HAP-1 (cell line): ENCODE data around the gene ERCC8.

Experiments used
- DNase-seq, 2 experiments: peaks; one replicate each; pipeline ENCODE4 v3.0.0-alpha.2; 2016 to 2020; ENCODE audit warnings: low spot score in 2 of 2
- H3K27me3 ChIP-seq: fragments of 250-450 bp; sonication (Bioruptor Pico); 2 replicates; pipeline ENCODE4 v1.5.1; 2020; ENCODE audit warnings: low read depth, mild to moderate bottlenecking, moderate library complexity
- H3K36me3 ChIP-seq: fragments of 250-450 bp; sonication (Bioruptor Pico); replicated peaks from 2 replicates; pipeline ENCODE4 v1.5.1; 2020; ENCODE audit warnings: mild to moderate bottlenecking
- H3K4me1 ChIP-seq: fragments of 250-450 bp; sonication (Bioruptor Pico); 2 replicates; pipeline ENCODE4 v1.5.1; 2020; ENCODE audit warnings: mild to moderate bottlenecking
- H3K4me3 ChIP-seq: fragments of 250-450 bp; sonication (Bioruptor Pico); 2 replicates; pipeline ENCODE4 v1.5.1; 2020; ENCODE audit warnings: mild to moderate bottlenecking, moderate library complexity
- H3K9me3 ChIP-seq: fragments of 250-450 bp; sonication (Bioruptor Pico); 2 replicates; pipeline ENCODE4 v1.5.1; 2020; ENCODE audit warnings: mild to moderate bottlenecking, moderate library complexity
- in situ Hi-C: fragments of 300-500 bp; cut with MboI; formaldehyde crosslinking; loops from 3 replicates; pipeline ENCODE4 v1.14.3; 2020; ENCODE audit warnings: low sequenced_read_pairs, inconsistent platforms, mixed read lengths

ERCC8 gene

DNA sequence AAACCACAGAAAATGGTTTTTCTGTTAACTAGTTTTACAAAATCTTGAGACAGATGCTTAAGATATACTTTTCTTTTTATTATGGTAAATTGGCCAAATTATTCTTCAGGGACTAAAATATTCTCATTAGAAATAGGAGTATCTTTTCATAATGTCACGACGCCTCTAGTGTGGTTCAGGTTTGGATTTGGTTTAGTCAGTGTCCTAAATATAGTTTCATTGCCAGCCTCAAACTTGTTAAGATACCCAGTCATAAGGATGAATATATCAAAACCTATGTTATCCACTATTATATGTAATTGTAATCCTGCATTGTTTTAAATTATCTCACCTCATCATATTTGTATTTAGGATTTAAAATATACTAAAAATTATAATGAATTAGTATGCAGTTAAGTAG is 13.8 kb upstream of the ERCC8 start:
- no peak for DNase-seq
- no peaks in the 10 kb centered on the region for H3K36me3 ChIP-seq
- H3K4me3 ChIP-seq: no peak overlapping the region
- no peaks in the 10 kb centered on the region for H3K27me3 ChIP-seq
- 0 out of 2 replicates have a peak, but pooled peaks cover 3% of the 10 kb centered on the region for H3K9me3 ChIP-seq
- in situ Hi-C loops: no loop called here
- H3K4me1 ChIP-seq: peaks cover 3% of the 10 kb centered on the region; the same call in 1 of the 2 replicates

DNA sequence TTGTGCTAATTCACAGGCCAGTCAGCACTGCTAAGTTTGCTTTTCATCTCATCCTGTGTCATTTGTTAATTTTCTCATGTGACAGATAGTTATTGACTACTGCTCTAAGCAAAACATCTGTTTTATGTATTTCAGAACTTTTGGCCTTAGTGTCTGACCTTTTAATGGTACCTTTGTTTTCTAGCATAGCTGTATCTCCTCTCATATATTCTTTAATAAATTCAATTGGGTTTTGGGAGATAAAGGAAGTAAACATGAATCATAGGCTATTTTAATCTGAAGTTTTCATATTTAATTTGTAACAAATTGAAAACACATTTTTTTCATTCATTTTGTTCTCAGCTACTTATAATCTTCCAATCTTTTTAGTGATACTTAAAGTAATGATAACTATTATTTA is 13.2 kb upstream of the ERCC8 start:
- no peak for DNase-seq
- Histone ChIP-seq H3K4me1 (peaks cover 3% of the 10 kb centered on the region; the same call in 1 of the 2 replicates), H3K27me3 (no peaks in the 10 kb centered on the region), H3K9me3 (0 out of 2 replicates have a peak, but pooled peaks cover 3% of the 10 kb centered on the region), H3K4me3 (no peak overlapping the region), H3K36me3 (no peaks in the 10 kb centered on the region)
- in situ Hi-C loops: no loop called here

DNA sequence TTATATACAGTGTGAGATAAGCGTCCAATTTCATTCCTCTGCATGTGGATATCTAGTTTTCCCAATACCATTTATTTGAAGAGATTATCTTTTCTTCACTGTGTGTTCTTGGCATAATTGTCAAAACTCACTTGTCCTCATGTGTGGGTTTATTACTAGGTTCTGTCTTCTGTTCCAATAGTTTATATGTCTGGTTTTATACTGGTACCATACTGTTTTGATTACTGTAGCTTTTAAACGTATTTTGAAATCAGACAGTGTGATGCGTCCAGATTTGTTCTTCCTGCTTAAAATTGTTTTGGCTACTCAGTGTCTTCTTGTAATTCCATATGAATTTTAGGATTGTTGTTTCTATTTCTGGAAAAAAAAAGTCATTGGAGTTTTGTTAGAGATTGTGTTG is 10.4 kb upstream of the ERCC8 start:
- Histone ChIP-seq H3K4me3 (no peak overlapping the region), H3K36me3 (no peaks in the 10 kb centered on the region), H3K9me3 (0 out of 2 replicates have a peak, but pooled peaks cover 3% of the 10 kb centered on the region), H3K4me1 (peaks cover 3% of the 10 kb centered on the region; the same call in 1 of the 2 replicates), H3K27me3 (no peaks in the 10 kb centered on the region)
- in situ Hi-C loops: no loop called here
- DNase-seq: no peak

DNA sequence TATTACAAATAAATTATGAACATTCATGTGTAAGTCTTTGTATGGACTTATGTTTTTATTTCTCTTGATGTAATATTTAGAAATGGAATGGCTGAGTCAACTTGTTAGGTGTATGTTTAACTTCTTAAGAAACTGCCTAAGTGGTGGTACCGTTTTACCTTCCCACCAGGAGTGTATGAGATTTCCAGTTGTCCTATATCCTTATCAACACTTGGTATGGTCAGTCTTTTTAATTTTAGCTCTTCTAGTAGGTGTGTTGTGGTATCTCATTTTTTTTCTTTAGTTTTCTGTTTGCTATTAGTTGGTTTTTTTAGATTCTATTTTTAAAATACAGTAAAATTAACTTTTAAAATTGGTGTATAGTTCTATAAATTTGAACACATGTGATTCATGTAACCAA is 3.9 kb upstream of the ERCC8 start:
- in situ Hi-C loops: loop anchor here (25.0 kb wide), 1 partner anchor 261 kb away; no protein-coding TSS in a partner anchor
- no peaks in the 10 kb centered on the region for H3K9me3 ChIP-seq
- peaks cover 2% of the 10 kb centered on the region; the same call in 1 of the 2 replicates for H3K4me1 ChIP-seq

DNA sequence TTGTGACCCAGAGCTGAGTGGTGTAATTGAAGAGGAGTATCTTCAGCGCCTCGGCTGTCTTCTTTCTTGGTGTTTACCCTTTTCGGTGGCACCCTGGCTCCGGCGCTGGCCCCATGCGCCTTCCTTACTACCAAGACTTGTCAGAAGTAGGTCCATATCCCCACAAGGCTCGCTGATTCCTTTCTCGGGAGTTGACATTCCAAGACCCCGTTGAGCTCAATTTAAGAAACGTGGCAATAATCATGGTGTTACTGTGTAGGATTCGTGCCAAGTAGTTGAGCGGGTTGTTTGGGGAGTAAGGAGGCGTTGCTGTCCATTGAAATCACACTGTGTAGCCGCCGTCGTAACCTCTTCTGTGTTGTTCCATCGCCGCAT is 930 bp upstream of the ERCC8 start:
- DNase-seq: peak; percentile 42 to 52
- peak overlapping the region; percentile 76 for H3K4me3 ChIP-seq
- in situ Hi-C loops: loop anchor here (25.0 kb wide), 1 partner anchor 258 kb away; no protein-coding TSS in a partner anchor
- no peaks in the 10 kb centered on the region for H3K36me3 ChIP-seq
- H3K9me3 ChIP-seq: no peaks in the 10 kb centered on the region
- H3K4me1 ChIP-seq: peaks cover 8% of the 10 kb centered on the region
- H3K27me3 ChIP-seq: no peaks in the 10 kb centered on the region

More for the DNA sequence above, 3.9 kb upstream of the ERCC8 start:
- no peaks in the 10 kb centered on the region for H3K27me3 ChIP-seq
- H3K36me3 ChIP-seq: no peaks in the 10 kb centered on the region
- no peak overlapping the region for H3K4me3 ChIP-seq
- DNase-seq: no peak

DNA sequence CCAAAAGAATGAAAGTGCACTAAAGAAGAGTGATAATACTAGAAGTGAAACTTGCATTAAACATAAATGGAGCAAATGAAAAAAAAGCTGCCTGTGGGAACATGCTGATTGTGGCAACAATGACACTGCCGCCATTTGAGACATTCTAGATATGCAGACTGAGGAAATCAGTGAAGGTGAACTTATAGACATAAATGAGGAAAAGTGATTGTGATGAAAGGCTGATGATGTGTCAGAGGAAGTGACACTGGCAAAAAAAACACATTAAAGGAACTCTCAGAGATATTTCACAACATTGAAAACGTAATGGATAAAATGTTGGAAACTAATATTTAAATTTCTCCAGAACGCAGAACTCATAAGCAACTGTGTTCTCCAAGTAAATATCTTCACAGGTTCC is 1.2 kb downstream of the ERCC8 start:
- no peak for DNase-seq
- H3K4me3 ChIP-seq: peak overlapping the region; percentile 76
- in situ Hi-C loops: loop anchor here (25.0 kb wide), 1 partner anchor 256 kb away; no protein-coding TSS in a partner anchor

DNA sequence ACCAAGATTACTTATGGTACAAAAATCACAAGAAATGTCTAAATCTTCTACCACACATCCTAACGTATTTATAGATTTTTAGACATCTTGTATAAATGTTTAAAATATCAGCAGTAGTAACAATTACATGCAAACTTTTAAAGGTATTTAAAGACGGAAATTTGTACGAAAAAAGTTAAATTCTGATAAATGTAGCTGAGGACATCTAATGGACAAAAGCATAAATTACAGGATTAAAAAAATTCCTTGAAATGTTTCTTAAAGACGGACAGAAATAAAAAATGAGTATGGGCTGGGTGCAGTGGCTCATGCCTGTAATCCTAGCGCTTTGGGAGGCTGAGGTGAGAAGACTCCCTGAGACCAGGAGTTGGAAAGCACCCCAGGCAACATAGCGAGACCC is 15.8 kb downstream of the ERCC8 start:
- in situ Hi-C loops: loop anchor here (25.0 kb wide), 1 partner anchor 242 kb away; no protein-coding TSS in a partner anchor

More for the DNA sequence above, 1.2 kb downstream of the ERCC8 start:
- Histone ChIP-seq H3K9me3 (no peaks in the 10 kb centered on the region), H3K4me1 (peaks cover 8% of the 10 kb centered on the region), H3K27me3 (no peaks in the 10 kb centered on the region), H3K36me3 (no peaks in the 10 kb centered on the region)

DNA sequence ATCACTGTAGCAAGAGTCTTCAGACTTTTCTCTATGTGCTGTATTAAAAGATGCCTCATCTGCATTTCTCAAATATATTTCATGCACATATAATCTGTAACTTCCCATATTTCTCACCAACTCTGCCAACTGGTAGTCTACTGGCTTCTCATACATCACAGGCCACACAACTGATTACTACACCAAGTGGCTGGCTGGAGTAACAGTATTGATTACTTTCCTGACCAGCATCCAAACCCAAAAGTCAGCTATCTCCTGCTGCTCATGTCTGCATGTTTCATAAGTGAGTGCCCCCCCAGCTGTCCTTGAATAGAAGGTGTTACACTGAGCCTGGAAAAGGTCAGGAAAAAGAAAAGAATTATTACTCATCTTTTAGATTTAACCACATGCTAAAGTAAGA is 17.4 kb downstream of the ERCC8 start:
- Histone ChIP-seq H3K27me3 (no peaks in the 10 kb centered on the region), H3K4me1 (no peaks in the 10 kb centered on the region), H3K4me3 (no peak overlapping the region), H3K36me3 (peaks cover 13% of the 10 kb centered on the region), H3K9me3 (no peaks in the 10 kb centered on the region; the same call in 1 of the 2 replicates)
- no peak for DNase-seq
- in situ Hi-C loops: loop anchor here (25.0 kb wide), 1 partner anchor 240 kb away; no protein-coding TSS in a partner anchor

More for the DNA sequence above, 15.8 kb downstream of the ERCC8 start:
- H3K4me3 ChIP-seq: no peak overlapping the region
- no peak for DNase-seq
- no peaks in the 10 kb centered on the region; the same call in 1 of the 2 replicates for H3K9me3 ChIP-seq
- H3K4me1 ChIP-seq: no peaks in the 10 kb centered on the region
- H3K27me3 ChIP-seq: no peaks in the 10 kb centered on the region
- H3K36me3 ChIP-seq: peaks cover 13% of the 10 kb centered on the region

DNA sequence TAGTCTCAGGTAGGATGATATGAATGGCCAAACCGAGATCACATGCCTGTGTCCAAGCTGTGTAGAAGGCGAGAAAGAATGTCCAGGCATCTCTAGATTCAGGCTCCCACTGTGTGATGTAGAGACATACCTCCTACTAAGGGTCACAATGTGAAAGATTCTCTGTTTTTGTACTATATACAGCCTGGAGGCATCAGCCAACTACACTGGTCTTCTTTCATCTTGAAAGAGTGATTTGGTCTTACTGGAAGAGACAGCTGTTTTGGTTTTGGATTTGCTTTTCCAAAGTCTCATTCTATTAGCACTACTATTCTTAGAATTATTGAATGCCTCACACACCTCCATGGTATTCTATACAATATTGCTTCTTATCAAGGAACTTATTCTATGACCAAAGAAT is 26.4 kb downstream of the ERCC8 start:
- no peaks in the 10 kb centered on the region for H3K27me3 ChIP-seq
- H3K4me3 ChIP-seq: no peak overlapping the region
- H3K4me1 ChIP-seq: no peaks in the 10 kb centered on the region
- DNase-seq: no peak
- H3K36me3 ChIP-seq: no peaks in the 10 kb centered on the region; the same call in 1 of the 2 replicates
- in situ Hi-C loops: no loop called here
- H3K9me3 ChIP-seq: no peaks in the 10 kb centered on the region

DNA sequence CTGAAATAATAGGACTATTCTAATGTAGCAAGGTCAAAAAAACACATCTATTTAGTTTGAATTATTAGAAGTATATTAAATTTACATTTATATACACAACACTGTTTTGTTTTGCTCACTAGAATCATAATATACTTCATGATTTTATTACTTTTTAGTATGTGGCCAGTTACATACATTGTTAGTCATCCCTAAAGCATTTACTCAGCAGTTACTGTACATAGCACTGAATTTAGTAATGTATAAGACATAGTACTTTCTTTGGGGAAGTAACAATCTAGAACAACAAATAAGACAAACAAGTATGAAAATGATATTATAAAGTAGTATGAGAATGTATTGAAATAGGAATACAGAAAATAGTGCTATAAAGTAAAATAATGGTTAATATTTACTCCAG is 28.2 kb downstream of the ERCC8 start:
- Histone ChIP-seq H3K4me3 (no peak overlapping the region), H3K36me3 (no peaks in the 10 kb centered on the region; the same call in 1 of the 2 replicates), H3K4me1 (no peaks in the 10 kb centered on the region), H3K27me3 (no peaks in the 10 kb centered on the region), H3K9me3 (no peaks in the 10 kb centered on the region)
- DNase-seq: no peak
- in situ Hi-C loops: no loop called here

DNA sequence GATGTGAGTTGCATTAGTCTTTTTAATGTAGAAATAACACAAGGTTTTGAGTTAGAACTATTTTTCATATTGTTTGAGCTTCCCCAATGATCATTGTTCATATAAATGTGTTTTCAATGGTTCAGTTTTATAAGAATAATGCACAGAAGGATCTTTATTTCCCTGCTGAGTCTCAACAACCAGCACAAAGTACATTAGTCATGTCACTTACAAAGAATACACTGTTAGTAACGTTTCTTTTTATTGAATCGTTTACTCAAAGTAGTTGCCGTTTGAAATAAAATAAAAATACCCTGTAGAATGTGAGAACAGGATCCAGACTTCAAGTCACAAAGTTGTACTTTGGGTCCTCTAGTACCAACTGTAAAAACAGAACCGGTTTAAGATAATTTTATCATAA is 41.5 kb downstream of the ERCC8 start:
- in situ Hi-C loops: no loop called here
- no peaks in the 10 kb centered on the region for H3K4me1 ChIP-seq
- no peak for DNase-seq
- no peaks in the 10 kb centered on the region for H3K27me3 ChIP-seq
- peaks cover 6% of the 10 kb centered on the region; the same call in 1 of the 2 replicates for H3K36me3 ChIP-seq
- H3K4me3 ChIP-seq: no peak overlapping the region
- no peaks in the 10 kb centered on the region for H3K9me3 ChIP-seq

DNA sequence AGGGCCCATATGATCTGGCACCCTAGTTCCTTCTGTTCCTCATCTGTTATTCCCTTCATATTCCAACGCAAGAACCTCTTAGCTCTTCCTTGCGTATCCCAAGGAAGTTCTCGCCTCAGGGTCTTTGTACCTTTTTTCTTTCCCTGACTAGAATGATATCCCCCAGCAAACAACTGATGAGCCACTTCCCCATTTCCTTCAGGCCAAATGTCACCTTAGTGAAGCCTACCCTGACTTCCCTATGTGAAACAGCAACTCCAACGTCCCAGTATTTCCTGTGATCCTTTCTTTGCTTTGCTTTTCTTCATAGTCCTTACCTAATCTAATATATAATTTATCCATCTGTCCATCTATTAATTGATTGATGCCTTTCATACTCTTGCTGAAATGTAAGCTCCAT is 47.9 kb downstream of the ERCC8 start:
- H3K9me3 ChIP-seq: no peaks in the 10 kb centered on the region
- H3K4me3 ChIP-seq: no peak overlapping the region
- peaks cover 13% of the 10 kb centered on the region; the same call in 1 of the 2 replicates for H3K36me3 ChIP-seq
- no peaks in the 10 kb centered on the region for H3K27me3 ChIP-seq
- no peak for DNase-seq
- H3K4me1 ChIP-seq: no peaks in the 10 kb centered on the region
- in situ Hi-C loops: no loop called here

DNA sequence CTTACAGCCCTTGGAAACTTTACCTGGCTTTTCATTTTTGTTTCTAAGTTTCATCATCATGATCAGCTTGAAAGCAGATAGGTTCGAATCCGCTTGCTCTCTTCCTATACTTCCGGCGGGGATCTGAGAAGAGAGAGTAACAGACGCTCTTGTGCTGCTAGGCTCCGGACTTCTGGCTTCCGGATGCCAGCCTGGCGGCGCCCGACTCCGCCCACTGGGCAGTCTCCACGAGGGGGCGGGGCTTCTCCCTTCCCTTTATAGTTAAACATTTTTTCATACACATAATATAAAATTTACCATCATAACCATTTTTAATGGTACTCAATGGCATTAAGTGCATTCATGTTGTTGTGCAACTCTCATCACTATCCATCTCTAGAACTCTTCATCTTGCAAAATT is 51.3 kb downstream of the ERCC8 start:
- H3K27me3 ChIP-seq: no peaks in the 10 kb centered on the region
- no peaks in the 10 kb centered on the region for H3K9me3 ChIP-seq
- in situ Hi-C loops: no loop called here
- peaks cover 10% of the 10 kb centered on the region; the same call in 1 of the 2 replicates for H3K36me3 ChIP-seq
- no peak for DNase-seq
- no peak overlapping the region for H3K4me3 ChIP-seq
- H3K4me1 ChIP-seq: 0 out of 2 replicates have a peak, but pooled peaks cover 3% of the 10 kb centered on the region

DNA sequence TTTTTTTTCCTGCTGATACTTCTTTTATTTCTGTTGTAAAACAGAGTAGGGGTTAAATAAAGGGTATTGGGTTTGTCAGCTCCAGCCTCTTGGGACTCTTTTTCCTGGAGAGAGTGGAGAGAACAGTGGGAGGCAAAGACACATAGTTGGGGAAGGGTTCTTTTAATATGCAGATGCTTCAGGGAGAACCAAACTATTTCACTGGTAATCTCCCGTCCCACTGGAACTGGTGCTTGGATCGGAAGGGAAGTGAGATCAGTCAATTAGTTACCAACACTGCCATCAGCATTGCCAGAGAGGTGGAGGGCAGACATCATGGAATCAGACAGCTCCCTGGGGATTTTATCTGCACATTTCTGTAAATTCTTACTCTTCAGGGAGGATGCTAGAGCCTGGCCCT is 53.2 kb downstream of the ERCC8 start:
- 0 out of 2 replicates have a peak, but pooled peaks cover 3% of the 10 kb centered on the region for H3K4me1 ChIP-seq
- in situ Hi-C loops: no loop called here
- no peaks in the 10 kb centered on the region for H3K27me3 ChIP-seq
- no peak overlapping the region for H3K4me3 ChIP-seq
- H3K9me3 ChIP-seq: no peaks in the 10 kb centered on the region
- peaks cover 10% of the 10 kb centered on the region; the same call in 1 of the 2 replicates for H3K36me3 ChIP-seq
- DNase-seq: peak in 1 of 2 experiments; percentile 47
